MM.1S (cell line): ENCODE data around the gene SLC4A1AP.

ENCODE experiments used
- DNase-seq: peaks from one replicate; pipeline ENCODE4 v3.0.0-alpha.2; 2015
- H2AFZ ChIP-seq: fragments of 300-600 bp; sonication (generic); 2 replicates; pipeline ENCODE4 v1.6.0; 2016; ENCODE audit warnings: antibody characterized with exemption, low read length
- H3F3A ChIP-seq: fragments of 300-600 bp; sonication (generic); 2 replicates; pipeline ENCODE4 v1.6.1; 2016; ENCODE audit warnings: mild to moderate bottlenecking, antibody characterized with exemption, low read length, moderate library complexity, mixed read lengths; ENCODE audit not compliant: insufficient read depth
- H3K27ac ChIP-seq: fragments of 300-600 bp; sonication (generic); 2 replicates; pipeline ENCODE4 v1.5.1; 2016; ENCODE audit warnings: mild to moderate bottlenecking, low read length
- H3K27me3 ChIP-seq: fragments of 300-600 bp; sonication (generic); replicated peaks from 2 replicates; pipeline ENCODE4 v1.6.0; 2016; ENCODE audit warnings: low read length; ENCODE audit not compliant: insufficient read depth
- H3K36me3 ChIP-seq: fragments of 300-600 bp; sonication (generic); replicated peaks from 2 replicates; pipeline ENCODE4 v1.6.1; 2016; ENCODE audit warnings: mild to moderate bottlenecking, low read length, mixed read lengths; ENCODE audit not compliant: insufficient read depth
- H3K4me1 ChIP-seq: fragments of 300-600 bp; sonication (generic); 2 replicates; pipeline ENCODE4 v1.6.1; 2016; ENCODE audit warnings: low read length, mixed read lengths
- H3K4me2 ChIP-seq: fragments of 300-600 bp; sonication (generic); 2 replicates; pipeline ENCODE4 v1.6.0; 2016; ENCODE audit warnings: low read depth, low read length
- H3K4me3 ChIP-seq: fragments of 300-600 bp; sonication (generic); 2 replicates; pipeline ENCODE4 v1.5.1; 2016; ENCODE audit warnings: low read length, mixed read lengths
- H3K79me2 ChIP-seq: fragments of 300-600 bp; sonication (generic); 2 replicates; pipeline ENCODE4 v1.6.1; 2016; ENCODE audit warnings: mixed run types, low read length, mixed read lengths
- H3K9ac ChIP-seq: fragments of 300-600 bp; sonication (generic); 2 replicates; pipeline ENCODE4 v1.6.1; 2016; ENCODE audit warnings: low read length, mixed read lengths
- H3K9me2 ChIP-seq: fragments of 300-600 bp; sonication (generic); replicated peaks from 2 replicates; pipeline ENCODE4 v1.6.1; 2016; ENCODE audit warnings: mild to moderate bottlenecking, low read length, mixed read lengths; ENCODE audit not compliant: insufficient read depth
- H3K9me3 ChIP-seq: fragments of 300-600 bp; sonication (generic); replicated peaks from 2 replicates; pipeline ENCODE4 v1.6.1; 2016; ENCODE audit warnings: mild to moderate bottlenecking, low read length, mixed read lengths; ENCODE audit not compliant: insufficient read depth
- H4K20me1 ChIP-seq: fragments of 300-600 bp; sonication (generic); 2 replicates; pipeline ENCODE4 v1.6.1; 2016; ENCODE audit warnings: mild to moderate bottlenecking, low read length, moderate library complexity, mixed read lengths; ENCODE audit not compliant: insufficient read depth
- CTCF ChIP-seq: fragments of 300-600 bp; sonication (generic); IDR thresholded peaks from 2 replicates; pipeline ENCODE4 v1.5.1; 2016; ENCODE audit warnings: antibody characterized with exemption, low read length, mixed read lengths
- EZH2 ChIP-seq: fragments of 300-600 bp; sonication (generic); optimal IDR thresholded peaks from 2 replicates; pipeline ENCODE3; 2017; ENCODE audit warnings: low read depth, mild to moderate bottlenecking, antibody characterized with exemption, low read length, mixed read lengths
- EZH2phosphoT487 ChIP-seq: fragments of 300-600 bp; sonication (generic); IDR thresholded peaks from 2 replicates; pipeline ENCODE4 v1.6.1; 2018; ENCODE audit warnings: antibody characterized with exemption, low read length

Gene SLC4A1AP

GRCh38 chr2:27664622-27665363, 1.1 kb downstream of the SLC4A1AP start:
- peak; percentile 7 for DNase-seq
- Histone ChIP-seq H3F3A (no peaks in the 10 kb centered on the region), H3K9ac (peak overlapping the region; percentile 77; the same call in 1 of the 2 replicates), H3K79me2 (peaks cover 36% of the 10 kb centered on the region), H3K36me3 (peaks cover 5% of the 10 kb centered on the region), H4K20me1 (no peaks in the 10 kb centered on the region), H3K27ac (no peak overlapping the region), H3K4me2 (peak overlapping the region; percentile 83), H3K4me3 (peak overlapping the region; percentile 83), H3K9me2 (no peaks in the 10 kb centered on the region), H3K27me3 (no peaks in the 10 kb centered on the region), H3K9me3 (no peaks in the 10 kb centered on the region), H2AFZ (peak overlapping the region; percentile 94), H3K4me1 (peaks cover 9% of the 10 kb centered on the region)
- no peak for TF ChIP-seq CTCF
- TF ChIP-seq EZH2phosphoT487 = no peak
- no peak for TF ChIP-seq EZH2

- Histone ChIP-seq H3K9me2 (no peaks in the 10 kb centered on the region), H3K4me2 (no peak overlapping the region), H3K4me3 (no peak overlapping the region), H3K79me2 (peaks cover 29% of the 10 kb centered on the region), H3K9me3 (no peaks in the 10 kb centered on the region), H3K4me1 (peaks cover 5% of the 10 kb centered on the region), H3K27ac (no peak overlapping the region), H3K9ac (no peak overlapping the region), H3K27me3 (no peaks in the 10 kb centered on the region), H3K36me3 (no peaks in the 10 kb centered on the region; the same call in 1 of the 2 replicates), H2AFZ (no peak overlapping the region), H3F3A (no peaks in the 10 kb centered on the region), H4K20me1 (no peaks in the 10 kb centered on the region)
- TF ChIP-seq EZH2phosphoT487 (no peak), EZH2 (no peak), CTCF (no peak)
- DNase-seq = no peak
Measured at GRCh38 chr2:27667446-27667845, 3.8 kb downstream of the SLC4A1AP start.

GRCh38 chr2:27671235-27671634, 7.5 kb downstream of the SLC4A1AP start:
- Histone ChIP-seq H2AFZ (no peak overlapping the region), H3F3A (no peaks in the 10 kb centered on the region), H3K4me1 (no peaks in the 10 kb centered on the region), H4K20me1 (no peaks in the 10 kb centered on the region), H3K4me3 (no peak overlapping the region), H3K9ac (no peak overlapping the region), H3K4me2 (no peak overlapping the region), H3K79me2 (no peaks in the 10 kb centered on the region), H3K9me3 (no peaks in the 10 kb centered on the region), H3K27ac (no peak overlapping the region), H3K9me2 (no peaks in the 10 kb centered on the region), H3K27me3 (no peaks in the 10 kb centered on the region), H3K36me3 (no peaks in the 10 kb centered on the region; the same call in 1 of the 2 replicates)
- TF ChIP-seq EZH2phosphoT487 (no peak), EZH2 (no peak), CTCF (no peak)
- no peak for DNase-seq
